ENCODE data around the gene TIMM50.
"Not testable (repeated sequence)": the region's sequence is repeated elsewhere in the genome, so short reads cannot be mapped to it uniquely, and the experiment has no call there.

The TIMM50 gene

DNA sequence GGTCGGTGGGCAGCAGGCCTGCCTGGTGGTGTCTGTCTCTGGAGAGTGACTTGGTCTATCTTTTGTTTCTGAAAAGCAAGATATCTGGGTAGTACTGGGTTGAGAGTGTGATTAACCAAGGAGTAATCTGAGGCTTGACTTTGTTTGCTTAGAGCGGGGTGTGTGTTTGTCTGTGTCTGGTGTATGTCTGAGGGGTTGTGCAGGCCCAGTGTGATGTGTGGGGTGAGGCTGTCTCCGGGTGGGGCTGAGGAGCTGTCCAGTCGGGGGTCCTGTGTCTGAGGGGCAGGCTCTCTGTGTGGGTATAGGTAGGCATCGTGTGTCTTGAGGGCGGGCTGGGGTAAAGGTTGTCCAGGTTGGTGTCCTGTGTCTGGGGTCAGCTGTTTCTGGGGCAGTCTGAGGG lies 11.1 kb upstream of the TIMM50 start:
- DNase-seq (no peak), ATAC-seq (no peak)

DNA sequence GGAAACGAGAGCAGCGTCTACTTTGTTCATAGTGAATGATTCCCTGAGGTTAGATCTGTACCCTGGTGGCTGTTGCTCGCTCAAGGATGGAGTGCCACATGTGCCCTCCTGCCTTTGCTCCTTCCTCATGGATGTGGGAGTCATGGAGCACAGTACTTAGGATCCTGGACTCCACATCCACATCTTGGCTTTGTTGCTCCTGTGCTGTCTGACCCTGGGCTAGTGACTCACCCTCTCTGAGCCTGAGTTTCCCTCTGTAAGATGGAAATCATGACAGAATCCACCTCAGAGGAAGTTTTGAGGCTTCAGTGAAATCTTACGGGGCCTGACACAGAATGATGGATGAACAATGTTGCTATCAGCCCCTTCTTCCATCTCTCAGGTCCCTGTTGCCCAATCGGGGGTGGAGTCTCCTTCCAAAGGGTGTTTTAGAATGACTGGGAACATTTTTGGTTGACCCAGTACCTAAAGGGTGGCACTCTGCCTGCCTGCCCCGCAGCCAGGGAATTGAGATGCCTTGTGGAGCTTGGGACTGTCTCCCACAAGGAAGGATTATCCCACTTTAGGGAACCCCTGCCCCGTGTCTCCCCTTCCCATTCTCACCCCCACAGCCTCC lies 9.8 kb upstream of the TIMM50 start:
- ATAC-seq, result peak; percentile 79

DNA sequence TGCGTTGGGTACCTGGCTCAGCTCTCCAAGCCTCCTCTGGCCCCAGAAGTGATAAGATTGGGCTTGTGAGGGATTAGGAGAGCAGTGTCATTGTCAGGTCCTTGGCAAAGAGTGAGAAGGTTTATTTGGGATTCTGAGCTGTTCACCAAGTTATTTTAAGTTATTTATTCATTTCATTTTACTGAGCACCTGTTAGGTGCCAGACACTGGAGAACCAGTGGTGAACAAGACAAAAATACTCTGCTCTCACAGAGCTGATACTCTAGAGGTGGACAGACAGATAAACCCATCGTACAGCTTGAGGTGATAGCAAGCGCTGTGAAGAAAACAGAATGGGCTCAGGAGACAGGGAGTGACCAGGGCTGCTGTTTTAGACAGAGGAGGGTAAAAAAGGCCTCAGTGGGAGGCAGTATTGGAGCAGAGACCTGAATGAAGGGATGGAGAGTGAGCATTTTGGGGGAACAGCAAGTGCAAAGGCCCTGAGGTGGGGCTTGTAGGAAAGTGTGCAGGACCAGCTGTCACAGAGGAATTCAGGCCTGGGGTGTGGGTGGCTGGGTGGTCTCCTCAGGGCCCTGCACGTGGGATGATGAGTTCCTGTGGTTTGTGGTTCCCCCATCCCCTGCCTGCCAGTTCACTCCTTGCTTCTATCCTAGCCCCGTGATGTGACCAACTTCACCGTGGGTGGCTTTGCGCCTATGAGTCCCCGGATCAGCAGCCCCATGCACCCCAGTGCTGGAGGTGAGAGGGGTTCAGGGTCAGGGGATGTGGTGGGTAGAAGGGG lies 8.7 kb upstream of the TIMM50 start:
- DNase-seq, result peak; percentile 44
- ATAC-seq, result peak; percentile 8

More for the DNA sequence above, 9.8 kb upstream of the TIMM50 start:
- peak; percentile 26 for DNase-seq

DNA sequence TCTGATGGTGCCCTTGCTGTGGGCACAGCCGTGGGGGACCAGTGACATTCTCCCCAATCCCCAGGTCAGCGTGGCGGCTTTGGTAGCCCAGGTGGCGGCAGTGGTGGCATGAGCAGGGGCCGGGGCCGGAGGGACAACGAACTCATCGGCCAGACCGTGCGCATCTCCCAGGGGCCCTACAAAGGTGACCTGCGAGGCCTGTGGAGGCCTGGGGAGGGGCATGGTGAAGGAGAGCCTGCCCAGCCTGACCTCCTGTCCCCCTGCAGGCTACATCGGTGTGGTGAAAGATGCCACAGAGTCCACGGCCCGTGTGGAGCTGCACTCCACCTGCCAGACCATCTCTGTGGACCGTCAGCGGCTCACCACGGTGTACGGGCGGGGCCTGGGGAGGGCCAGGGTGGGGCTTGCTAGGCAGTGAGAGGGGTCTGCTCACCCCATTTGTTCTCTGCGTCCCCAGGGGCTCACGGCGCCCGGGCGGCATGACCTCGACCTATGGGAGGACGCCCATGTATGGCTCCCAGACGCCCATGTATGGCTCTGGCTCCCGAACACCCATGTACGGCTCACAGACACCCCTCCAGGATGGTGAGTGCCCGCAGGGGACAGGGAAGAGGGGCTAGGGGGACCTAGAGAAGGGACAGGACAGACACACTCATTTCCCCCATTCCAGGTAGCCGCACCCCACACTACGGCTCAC lies 7.7 kb upstream of the TIMM50 start:
- DNase-seq (no peak), ATAC-seq (no peak)

DNA sequence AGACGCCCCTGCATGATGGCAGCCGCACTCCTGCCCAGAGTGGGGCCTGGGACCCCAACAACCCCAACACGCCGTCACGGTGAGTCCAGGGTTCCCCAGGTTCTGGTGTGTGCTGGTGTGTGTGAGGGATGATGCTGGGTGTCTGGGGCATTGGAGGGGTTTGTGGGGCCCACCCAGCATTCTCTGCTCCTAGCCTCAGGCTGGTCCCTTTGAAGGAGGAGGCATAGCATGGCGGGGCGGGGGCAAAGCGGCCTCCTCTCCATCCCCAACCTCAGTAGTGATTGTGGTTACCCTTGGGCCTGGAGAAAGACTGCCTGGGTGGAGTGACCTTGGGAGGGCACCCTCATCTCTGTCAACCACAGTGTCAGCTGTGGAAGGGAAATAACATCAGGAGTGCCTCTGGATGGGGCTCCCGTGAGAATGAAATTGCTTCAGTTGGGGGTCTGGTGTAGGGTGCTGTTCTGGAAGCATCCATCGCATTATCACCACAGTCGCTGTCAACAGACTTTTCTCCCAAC lies 7.1 kb upstream of the TIMM50 start:
- no peak for ATAC-seq
- no peak for DNase-seq

DNA sequence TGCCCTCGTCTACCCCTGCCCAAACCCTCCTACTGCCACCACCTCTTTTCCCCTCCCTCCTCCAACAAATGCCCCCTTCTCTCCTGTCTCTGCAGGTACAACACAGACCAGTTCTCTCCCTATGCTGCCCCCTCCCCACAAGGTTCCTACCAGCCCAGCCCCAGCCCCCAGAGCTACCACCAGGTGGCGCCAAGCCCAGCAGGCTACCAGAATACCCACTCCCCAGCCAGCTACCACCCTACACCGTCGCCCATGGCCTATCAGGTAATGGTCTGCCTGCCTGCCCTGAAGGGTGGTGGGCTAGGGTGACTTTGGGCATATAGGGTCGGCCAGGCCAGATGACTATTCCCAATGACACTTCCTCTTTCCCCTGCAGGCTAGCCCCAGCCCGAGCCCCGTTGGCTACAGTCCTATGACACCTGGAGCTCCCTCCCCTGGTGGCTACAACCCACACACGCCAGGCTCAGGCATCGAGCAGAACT lies 6.5 kb upstream of the TIMM50 start:
- DNase-seq, result peak; percentile 81
- no peak for ATAC-seq

DNA sequence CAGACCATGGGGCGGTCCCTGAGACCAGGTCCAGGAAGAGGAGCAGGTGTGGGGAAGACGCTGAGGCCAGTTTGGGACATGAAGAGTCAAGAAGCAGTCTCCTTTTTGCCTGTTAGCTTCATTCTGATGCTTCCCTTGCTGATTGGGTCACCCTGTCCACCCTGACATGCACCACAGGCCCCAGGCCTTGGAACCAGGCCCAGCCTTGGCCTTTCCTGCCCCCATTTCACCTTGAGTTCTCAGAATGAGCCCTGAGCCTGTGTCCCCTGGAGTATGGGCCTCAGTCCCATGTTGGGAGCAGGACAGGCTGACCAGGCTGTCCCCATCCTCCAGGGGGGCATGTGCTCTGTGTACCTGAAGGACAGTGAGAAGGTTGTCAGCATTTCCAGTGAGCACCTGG lies 4.9 kb upstream of the TIMM50 start:
- ATAC-seq, result no peak
- DNase-seq, result no peak

DNA sequence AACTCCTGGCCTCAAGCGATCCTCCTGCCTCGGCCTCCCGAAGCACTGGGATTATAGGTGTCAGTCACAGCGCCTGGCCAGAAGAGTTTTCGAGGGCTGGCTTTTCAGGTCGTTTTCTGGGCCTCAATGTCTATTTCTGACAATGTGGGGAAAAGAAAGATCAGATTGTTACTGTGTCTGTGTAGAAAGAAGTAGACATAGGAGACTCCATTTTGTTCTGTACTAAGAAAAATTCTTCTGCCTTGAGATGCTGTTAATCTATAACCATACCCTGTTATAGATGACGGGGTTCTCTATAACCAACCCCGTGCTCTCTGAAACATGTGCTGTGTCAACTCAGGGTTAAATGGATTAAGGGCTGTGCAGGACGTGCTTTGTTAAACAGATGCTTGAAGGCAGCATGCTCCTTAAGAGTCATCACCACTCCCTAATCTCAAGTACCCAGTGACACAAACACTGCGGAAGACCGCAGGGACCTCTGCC lies 1.3 kb upstream of the TIMM50 start:
- DNase-seq, ATAC-seq: not testable (repeated sequence)

DNA sequence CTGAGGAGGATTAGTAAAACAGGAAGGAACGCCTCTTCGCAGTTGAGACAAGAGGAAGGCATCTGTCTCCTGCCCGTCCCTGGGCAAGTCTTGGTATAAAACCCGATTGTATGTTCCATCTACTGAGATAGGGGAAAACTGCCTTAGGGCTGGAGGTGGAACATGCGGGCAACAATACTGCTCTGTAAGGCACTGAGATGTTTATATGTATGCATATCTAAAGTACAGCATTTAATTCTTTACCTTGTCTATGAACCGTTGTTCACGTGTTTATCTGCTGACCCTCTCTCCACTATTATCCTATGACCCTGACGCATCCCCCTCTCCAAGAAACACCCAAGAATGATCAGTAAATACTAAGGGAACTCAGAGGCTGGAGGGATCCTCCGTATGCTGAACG lies 722 bp upstream of the TIMM50 start:
- no peak for ATAC-seq
- no peak for DNase-seq

DNA sequence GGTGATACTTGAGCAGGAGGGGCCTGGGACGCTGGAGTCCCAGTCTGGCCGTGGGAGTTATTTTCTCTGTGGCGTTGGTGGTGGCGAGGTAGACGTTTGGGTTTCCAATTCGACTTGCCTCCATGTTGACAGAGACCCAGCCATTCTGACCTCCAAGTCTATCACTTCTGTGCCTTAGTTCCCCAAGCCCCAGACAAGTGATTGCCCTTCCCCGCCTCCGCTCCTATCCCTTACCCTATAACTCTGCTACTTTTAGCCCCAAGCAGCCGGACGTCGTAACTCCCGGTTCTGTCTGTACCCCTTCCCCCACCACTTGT lies 549 bp downstream of the TIMM50 start:
- no peak for ATAC-seq
- no peak for DNase-seq

DNA sequence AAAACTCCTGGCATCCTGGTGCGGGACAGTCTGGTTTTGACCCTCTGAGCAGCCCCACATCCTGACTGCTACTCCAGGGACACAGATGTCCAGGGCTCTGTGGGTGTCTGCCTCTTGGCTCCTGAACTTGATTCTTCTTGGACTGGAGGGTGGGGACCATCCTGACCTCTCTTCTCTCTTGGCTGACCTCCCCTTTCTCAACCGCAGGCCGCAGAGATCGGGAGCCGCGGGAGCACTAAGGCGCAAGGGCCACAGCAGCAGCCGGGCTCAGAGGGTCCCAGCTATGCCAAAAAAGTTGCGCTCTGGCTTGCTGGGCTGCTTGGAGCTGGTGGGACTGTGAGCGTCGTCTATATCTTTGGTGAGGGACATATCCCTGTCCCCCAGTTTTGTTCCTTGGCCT lies 1.0 kb downstream of the TIMM50 start:
- no peak for ATAC-seq

DNA sequence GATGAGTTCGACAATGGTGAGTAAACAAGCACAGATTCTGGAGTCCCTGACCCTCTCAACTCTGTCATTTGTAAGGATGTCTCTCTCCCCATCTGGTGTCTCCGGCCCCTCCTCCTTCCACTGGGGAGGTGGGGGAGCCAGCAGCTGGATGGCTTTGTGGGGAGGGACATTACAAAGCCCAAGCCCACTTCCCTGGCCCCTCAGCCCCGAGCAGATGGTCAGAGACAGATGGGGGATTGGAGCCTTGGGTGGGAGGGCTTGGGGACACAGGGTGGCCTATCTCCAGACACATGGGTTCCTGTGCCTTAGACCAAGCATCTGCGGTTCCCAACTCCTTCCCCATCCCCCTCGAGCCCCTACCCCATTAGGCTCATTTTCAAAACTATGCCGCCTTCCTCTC lies 2.5 kb downstream of the TIMM50 start:
- DNase-seq (no peak), ATAC-seq (no peak)

More for the DNA sequence above, 1.0 kb downstream of the TIMM50 start:
- DNase-seq, result no peak

DNA sequence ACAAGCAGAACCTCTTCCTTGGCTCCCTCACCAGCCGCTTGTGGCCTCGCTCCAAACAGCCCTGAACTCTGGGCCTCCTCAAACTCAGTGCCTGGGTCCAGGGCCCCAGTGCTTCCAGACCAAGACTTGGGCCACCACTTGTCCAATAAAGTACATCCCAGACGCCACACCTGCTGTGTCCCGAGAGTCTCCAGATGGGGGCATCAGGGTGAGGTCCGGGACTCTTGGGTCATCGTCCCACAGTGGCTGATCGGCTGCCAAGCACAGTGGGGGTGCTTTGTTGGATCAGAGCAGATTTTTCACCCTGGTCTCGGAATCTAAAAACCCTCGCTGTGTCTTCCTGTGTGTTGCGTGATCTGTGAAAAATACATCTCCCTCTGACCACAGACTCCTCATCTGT lies 9.1 kb downstream of the TIMM50 start:
- DNase-seq (no peak), ATAC-seq (no peak)

DNA sequence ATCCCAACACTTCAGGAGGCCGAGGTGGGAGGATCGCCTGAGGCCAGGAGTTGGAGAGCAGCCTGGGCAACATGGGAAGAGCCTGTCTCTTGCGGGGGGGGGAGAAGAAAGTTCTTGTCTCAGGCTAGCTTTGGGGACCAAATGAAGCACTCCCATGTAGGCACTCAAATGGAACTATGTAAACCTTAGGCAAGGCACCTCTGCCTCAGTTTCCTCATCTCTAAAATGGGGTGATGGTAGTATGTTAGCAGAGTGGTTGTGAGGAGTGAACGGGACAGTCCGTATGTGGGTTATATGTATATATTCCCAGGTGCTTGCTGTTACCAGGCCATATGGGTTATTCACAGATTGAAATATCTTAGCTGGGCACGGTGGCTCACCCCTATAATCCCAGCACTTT lies 11.6 kb downstream of the TIMM50 start:
- DNase-seq, result no peak
- no peak for ATAC-seq

DNA sequence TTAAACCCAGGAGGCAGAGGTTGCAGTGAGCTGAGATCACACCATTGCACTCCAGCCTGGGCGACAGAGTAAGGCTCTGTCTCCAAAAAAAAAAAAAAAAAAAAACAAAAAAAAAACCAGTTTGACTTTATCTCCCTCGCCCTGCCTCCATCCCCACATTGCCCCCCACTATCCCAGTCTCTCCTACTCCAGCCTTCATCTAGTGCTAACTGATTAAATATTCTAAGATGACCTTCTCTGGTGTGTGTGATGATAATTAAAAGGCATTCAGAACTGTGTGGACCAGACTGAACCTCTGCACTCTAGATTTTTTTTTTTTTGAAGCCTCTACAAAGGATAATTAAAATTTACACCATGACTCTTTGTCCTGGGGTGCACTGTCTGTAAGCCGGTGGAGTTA lies 12.2 kb downstream of the TIMM50 start:
- DNase-seq (no peak), ATAC-seq (no peak)

DNA sequence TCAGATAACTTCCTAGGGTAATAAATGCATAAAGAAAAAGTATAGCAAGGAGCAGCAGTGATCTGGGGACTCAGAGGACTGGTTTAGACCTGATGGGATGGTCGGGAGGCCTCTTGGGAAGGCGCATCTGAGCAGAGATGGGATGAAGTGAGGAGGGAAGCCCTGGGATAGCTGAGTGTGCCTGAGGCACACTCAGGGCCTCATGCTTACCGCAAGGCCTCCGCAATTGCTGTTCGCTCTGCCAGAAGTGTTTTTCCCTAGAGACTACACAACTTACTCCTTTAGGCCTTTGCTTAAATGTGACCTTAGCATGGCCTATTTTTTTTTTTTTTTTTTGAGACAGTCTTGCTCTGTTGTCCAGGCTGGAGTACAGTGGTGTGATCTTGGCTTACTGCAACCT lies 14.0 kb downstream of the TIMM50 start:
- no peak for DNase-seq

DNA sequence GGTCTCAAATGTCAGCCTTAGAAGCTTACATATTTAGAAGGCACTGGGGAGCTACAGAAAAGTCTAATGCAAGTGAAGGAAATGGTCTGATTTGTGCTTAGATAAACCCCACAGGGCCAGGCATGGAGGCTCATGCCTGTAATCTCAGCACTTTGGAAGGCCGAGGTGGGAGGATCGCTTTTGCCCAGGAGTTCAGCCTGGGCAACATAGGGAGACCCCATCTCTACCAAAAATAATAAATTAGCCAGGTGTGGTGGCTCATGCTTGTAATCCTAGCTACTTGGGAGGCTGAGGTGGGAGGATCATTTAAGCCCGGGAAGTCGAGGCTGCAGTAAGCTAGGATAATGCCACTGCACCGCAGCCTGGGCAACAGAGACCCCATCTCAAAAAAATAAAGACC lies 15.4 kb downstream of the TIMM50 start:
- no peak for DNase-seq
- ATAC-seq, result no peak

More for the DNA sequence above, 14.0 kb downstream of the TIMM50 start:
- ATAC-seq, result no peak

DNA sequence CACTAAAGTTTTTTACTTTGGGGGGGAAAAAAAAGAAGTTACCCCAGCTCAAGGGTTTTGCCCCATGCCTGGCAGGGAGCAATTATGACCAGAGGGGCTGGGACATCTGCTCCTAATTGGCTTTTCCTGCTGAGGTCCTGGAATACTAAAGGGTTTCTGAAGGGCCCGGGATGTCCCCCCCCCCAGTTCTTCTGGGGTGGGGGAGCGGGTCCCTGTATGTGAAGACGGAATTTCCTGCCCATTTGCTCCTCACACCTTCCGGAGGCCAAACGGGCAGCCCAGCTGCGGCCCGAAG lies 17.0 kb downstream of the TIMM50 start:
- no peak for DNase-seq
- ATAC-seq, result no peak

DNA sequence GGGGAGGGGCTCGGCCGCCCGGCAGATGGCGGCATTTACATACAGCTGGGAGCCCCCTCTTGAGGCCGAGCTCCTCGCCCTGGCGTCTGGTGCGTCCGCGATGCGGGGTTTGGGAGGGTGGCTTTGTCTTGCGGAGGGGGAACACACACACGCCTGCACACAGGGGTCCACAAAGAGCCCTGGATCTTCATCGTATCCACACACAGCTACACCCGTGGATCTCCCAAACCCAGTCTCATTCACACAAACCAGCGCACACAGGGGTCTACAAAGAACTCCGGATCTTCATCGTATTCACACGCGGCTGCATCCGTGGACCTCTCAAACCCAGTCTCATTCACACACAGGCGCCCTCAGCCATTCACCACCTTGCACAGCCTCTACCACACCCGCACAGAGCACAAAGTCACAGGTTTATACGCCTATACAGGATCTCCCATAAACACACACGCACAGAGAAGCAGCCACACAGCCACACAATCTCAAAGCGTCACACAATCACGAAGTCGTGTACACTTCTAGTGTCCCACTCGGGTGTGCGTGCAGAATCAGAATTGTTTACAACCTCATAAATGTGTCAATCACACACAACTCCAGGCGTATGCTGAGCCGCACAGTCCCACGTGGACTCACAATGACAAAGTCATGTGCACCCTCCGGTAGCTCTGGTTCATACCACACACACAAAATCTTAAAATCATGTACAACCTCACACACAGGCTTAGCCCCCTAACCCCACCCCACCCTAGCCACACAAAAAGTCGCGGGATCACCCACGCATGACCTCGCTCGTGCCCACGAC lies 17.6 kb downstream of the TIMM50 start:
- DNase-seq, result peak; percentile 43

DNA sequence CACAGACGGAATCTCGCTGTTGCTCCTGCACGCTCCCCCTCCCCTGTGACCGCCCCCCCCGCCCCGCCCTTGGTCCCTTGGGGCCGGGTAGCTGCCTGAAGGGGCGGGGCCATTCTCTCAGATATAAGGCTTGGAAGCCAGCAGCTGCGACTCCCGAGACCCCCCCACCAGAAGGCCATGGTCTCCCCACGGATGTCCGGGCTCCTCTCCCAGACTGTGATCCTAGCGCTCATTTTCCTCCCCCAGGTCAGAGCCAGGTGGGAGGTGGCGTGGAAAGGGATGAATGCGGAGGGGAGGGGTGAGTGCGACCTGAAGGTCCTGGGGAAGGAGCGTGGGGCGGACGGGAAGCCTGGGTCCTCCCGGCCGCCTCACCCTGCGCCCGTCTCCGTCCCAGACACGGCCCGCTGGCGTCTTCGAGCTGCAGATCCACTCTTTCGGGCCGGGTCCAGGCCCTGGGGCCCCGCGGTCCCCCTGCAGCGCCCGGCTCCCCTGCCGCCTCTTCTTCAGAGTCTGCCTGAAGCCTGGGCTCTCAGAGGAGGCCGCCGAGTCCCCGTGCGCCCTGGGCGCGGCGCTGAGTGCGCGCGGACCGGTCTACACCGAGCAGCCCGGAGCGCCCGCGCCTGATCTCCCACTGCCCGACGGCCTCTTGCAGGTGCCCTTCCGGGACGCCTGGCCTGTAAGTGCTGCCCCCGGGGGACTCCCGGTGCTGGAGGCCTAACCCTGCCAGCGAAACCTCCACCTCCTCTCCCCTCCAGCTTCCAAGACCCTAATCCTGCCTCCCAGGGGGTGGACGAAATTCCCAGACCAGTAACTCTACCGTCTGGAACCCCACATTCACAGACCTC lies 18.4 kb downstream of the TIMM50 start, which contains the start of gene DLL3:
Gene DLL3 (plus strand): TSS at position 150 of the 845 bp plus-strand sequence. CDS start 28 bp downstream, at position 178.
- peak; percentile 41 for DNase-seq
- ATAC-seq, result no peak

More for the DNA sequence above, 17.6 kb downstream of the TIMM50 start:
- ATAC-seq, result peak; percentile 45

DNA sequence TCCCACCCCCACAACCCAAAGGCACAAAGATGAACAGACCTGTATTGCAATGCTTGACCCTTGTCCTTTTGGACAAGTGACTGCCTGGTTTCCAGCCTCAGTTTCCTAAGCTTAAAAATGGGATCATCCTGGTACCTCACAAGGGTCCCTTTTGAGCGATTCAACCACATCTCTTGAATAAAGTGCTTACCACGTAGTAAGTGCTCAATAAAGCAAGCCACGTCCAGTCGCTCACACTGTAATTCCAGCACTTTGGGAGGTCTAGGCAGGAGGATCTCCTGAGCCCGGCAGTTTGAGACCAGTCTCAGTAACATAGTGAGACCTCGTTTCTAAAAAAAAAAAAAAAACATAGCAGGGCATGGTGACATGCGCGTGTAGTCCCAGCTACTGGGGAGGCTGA lies 19.3 kb downstream of the TIMM50 start:
- DNase-seq (no peak), ATAC-seq (no peak)

Measured in stimulated activated naive CD8-positive, alpha-beta T cell treated with anti-CD3 and anti-CD28 coated beads, Interleukin-15, Interleukin-2, amounts not matched to agents 100 U/mL and 50 U/mL, for 24 hours (primary cell).